ENCODE measurements around the gene AK5.

DNA sequence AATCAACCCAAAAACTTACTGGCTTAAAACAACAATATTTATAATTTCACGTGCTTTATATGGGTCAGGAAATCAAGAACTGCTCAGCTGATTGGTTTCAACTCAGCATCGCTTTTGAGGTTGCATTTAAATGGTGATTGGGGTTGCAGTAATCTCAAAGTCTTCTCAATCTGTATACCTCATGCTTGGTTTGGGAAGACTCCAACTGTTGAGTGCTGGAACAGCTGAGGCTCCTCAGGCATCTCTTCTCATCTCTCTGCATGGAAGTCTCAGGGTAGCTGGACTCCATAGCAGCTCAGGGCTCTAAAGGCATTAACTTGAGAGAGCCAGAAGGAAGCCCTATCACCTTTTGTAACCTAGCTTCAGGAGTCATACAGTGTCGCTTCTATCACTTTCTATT lies 35.1 kb downstream of the AK5 start:
- no peak for TF ChIP-seq CTCF (IDR thresholded peaks at IDR 0.05; ENCODE audit: insufficient read depth, low read length, poor library complexity, severe bottlenecking)
- TF ChIP-seq EZH2phosphoT487 (conservative IDR thresholded peaks at IDR 0.05; ENCODE audit: low read length) = no peak
